ENCODE measurements around the gene ANTKMT. TPM values are rescaled to one million over a fixed set of nuclear protein-coding genes. Genes with fewer than 3 reads are reported as not detected.
A peak's percentile ranks its signal among the peaks of the same experiment; 100 is the strongest.
"Not testable (repeated sequence)": the region's sequence is repeated elsewhere in the genome, so short reads cannot be mapped to it uniquely, and the experiment has no call there.

Gene ANTKMT
- polyA plus RNA-seq, 1 donor from 2014 or later, result 73.4 TPM

GRCh38 chr16:711548-712320 lies 9.2 kb upstream of the ANTKMT start:
- TF ChIP-seq RAD21 (conservative IDR thresholded peaks at IDR 0.05) (peak; percentile 85), REST (IDR thresholded peaks at IDR 0.05; ENCODE audit: borderline replicate concordance) (no peak), MXI1 (conservative IDR thresholded peaks at IDR 0.05; ENCODE audit: poor library complexity, severe bottlenecking) (no peak), CTCF (IDR thresholded peaks at IDR 0.05; ENCODE audit: poor library complexity, severe bottlenecking) (peak; percentile 87), EP300 (conservative IDR thresholded peaks at IDR 0.05; ENCODE audit: poor library complexity, severe bottlenecking) (no peak), POLR2AphosphoS5 (IDR thresholded peaks at IDR 0.05) (no peak), SMC3 (conservative IDR thresholded peaks at IDR 0.05; ENCODE audit: poor library complexity) (peak; percentile 87), TAF1 (IDR thresholded peaks at IDR 0.05; ENCODE audit: low read depth) (no peak), EZH2 (IDR thresholded peaks at IDR 0.05; ENCODE audit: borderline replicate concordance, insufficient read depth, low read length, poor library complexity, severe bottlenecking) (no peak)
- H3K27ac ChIP-seq (ENCODE audit: low read length), result peak overlapping the region; percentile 99
- H3K4me2 ChIP-seq (ENCODE audit: low read length), result peak overlapping the region; percentile 75
- peaks cover 5% of the 10 kb centered on the region for H3F3A ChIP-seq (ENCODE audit: insufficient read depth, low read length, poor library complexity, severe bottlenecking)
- H3K79me2 ChIP-seq (replicated peaks; ENCODE audit: insufficient read depth, low read length), result peaks cover 15% of the 10 kb centered on the region
- H3K9ac ChIP-seq (ENCODE audit: low read length), result peak overlapping the region; percentile 94
- H3K27me3 ChIP-seq (ENCODE audit: insufficient read depth, low read depth, low read length), result no peaks in the 10 kb centered on the region
- no peaks in the 10 kb centered on the region for H3K36me3 ChIP-seq (ENCODE audit: insufficient read depth, low read length)
- H4K20me1 ChIP-seq (ENCODE audit: insufficient read depth), result no peaks in the 10 kb centered on the region
- H3K9me2 ChIP-seq (ENCODE audit: insufficient read depth, low read length), result no peaks in the 10 kb centered on the region
- H3K9me3 ChIP-seq (ENCODE audit: low read length), result no peaks in the 10 kb centered on the region
- peak overlapping the region; percentile 70 for H3K4me3 ChIP-seq (ENCODE audit: low read length)
- H2AFZ ChIP-seq (ENCODE audit: low read depth, low read length), result no peak overlapping the region

- not testable (repeated sequence) for H3K9ac ChIP-seq (ENCODE audit: low read length); H3K4me3 ChIP-seq (ENCODE audit: low read length); H2AFZ ChIP-seq (ENCODE audit: low read depth, low read length); H3K4me2 ChIP-seq (ENCODE audit: low read length); H3F3A ChIP-seq (ENCODE audit: insufficient read depth, low read length, poor library complexity, severe bottlenecking); H4K20me1 ChIP-seq (ENCODE audit: insufficient read depth); H3K27ac ChIP-seq (ENCODE audit: low read length); H3K36me3 ChIP-seq (ENCODE audit: insufficient read depth, low read length); H3K9me3 ChIP-seq (ENCODE audit: low read length); H3K9me2 ChIP-seq (ENCODE audit: insufficient read depth, low read length); H3K27me3 ChIP-seq (ENCODE audit: insufficient read depth, low read depth, low read length)
- H3K79me2 ChIP-seq (replicated peaks; ENCODE audit: insufficient read depth, low read length), result peaks cover 21% of the 10 kb centered on the region
- TF ChIP-seq RAD21 (conservative IDR thresholded peaks at IDR 0.05) (peak; percentile 25), CTCF (IDR thresholded peaks at IDR 0.05; ENCODE audit: poor library complexity, severe bottlenecking) (peak; percentile 57), SMC3 (conservative IDR thresholded peaks at IDR 0.05; ENCODE audit: poor library complexity) (peak; percentile 30)
These were observed 8.2 kb upstream of the ANTKMT start for GRCh38 chr16:712740-713250.
